ENCODE measurements around the gene PAX2. TPM values are rescaled to one million over a fixed set of nuclear protein-coding genes. Genes with fewer than 3 reads are reported as not detected.

The PAX2 gene
- total RNA-seq, 4 donors from 2014 or later = not detected

- 10 to 11% methylated on average over 9 of the region's 9 CpGs for WGBS, 2 donors
- no peak overlapping the region for H3K27ac ChIP-seq
- H3K27me3 ChIP-seq = peaks cover 77% of the 10 kb centered on the region
- no peak overlapping the region for H3K4me3 ChIP-seq (replicated peaks in 1 of 3)
- TF ChIP-seq, protein P1, sequence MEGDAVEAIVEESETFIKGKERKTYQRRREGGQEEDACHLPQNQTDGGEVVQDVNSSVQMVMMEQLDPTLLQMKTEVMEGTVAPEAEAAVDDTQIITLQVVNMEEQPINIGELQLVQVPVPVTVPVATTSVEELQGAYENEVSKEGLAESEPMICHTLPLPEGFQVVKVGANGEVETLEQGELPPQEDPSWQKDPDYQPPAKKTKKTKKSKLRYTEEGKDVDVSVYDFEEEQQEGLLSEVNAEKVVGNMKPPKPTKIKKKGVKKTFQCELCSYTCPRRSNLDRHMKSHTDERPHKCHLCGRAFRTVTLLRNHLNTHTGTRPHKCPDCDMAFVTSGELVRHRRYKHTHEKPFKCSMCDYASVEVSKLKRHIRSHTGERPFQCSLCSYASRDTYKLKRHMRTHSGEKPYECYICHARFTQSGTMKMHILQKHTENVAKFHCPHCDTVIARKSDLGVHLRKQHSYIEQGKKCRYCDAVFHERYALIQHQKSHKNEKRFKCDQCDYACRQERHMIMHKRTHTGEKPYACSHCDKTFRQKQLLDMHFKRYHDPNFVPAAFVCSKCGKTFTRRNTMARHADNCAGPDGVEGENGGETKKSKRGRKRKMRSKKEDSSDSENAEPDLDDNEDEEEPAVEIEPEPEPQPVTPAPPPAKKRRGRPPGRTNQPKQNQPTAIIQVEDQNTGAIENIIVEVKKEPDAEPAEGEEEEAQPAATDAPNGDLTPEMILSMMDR (IDR thresholded peaks at IDR 0.05) = no peak
- no peak for TF ChIP-seq POLR2A (IDR thresholded peaks at IDR 0.05)
- DNase-seq = no peak
- H3K9me3 ChIP-seq = no peaks in the 10 kb centered on the region
- intact Hi-C loops (cut with DNase I) = no loop called here
- H3K36me3 ChIP-seq = no peaks in the 10 kb centered on the region
- peaks cover 38 to 53% of the 10 kb centered on the region in 2 donors for H3K4me1 ChIP-seq
Measured at GRCh38 chr10:100746784-100747455, 1.5 kb downstream of the PAX2 start.

DNA sequence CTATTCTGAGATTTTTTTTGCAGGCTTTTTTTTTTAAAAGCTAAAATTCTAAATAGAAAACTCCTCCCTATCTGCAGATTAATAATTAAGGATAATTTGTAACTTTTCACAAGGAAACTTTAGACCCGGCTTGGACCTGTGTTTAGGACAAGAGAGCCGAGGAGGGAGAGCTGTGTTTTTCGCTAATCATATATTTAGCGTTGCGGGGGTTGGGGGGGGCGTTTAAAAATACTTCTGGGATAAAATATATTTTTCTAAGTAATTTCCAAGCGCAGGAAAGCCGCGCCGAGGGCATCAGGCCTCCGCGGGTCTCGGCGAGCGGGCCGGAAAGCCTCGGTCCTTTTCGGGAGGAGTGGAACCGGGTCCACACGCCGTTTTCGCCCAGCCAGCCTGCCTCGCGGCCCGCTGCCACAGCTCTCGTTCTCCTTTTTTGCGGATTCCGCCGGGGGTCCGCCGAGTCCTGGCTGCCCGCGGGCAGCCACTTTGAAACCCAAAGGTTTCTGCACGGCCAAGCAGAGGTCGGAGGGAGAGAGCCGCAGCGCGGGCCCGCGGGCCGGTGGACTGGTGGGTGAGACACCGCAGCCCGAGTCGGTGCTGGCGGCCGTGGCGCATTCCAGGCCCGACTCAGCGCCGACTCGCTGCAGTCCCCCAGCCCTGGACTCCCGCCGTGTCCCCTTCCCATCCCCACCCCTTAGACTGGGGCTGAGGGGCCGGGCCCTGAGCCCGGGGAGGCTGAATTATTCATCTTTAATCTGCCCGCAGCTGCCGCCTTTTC, 2.3 kb downstream of the PAX2 start:
- no peak for DNase-seq
- Histone ChIP-seq H3K9me3 (no peaks in the 10 kb centered on the region), H3K27me3 (peaks cover 71% of the 10 kb centered on the region), H3K4me1 (peaks cover 38 to 46% of the 10 kb centered on the region in 2 donors), H3K4me3 (replicated peaks in 1 of 3) (no peak overlapping the region), H3K36me3 (no peaks in the 10 kb centered on the region), H3K27ac (no peak overlapping the region)
- 5 to 10% methylated on average over 25 to 30 of the region's 57 CpGs for WGBS, 2 donors
- intact Hi-C loops (cut with DNase I) = no loop called here
- TF ChIP-seq, protein P1 (IDR thresholded peaks at IDR 0.05) = no peak
- TF ChIP-seq POLR2A (IDR thresholded peaks at IDR 0.05) = no peak

DNA sequence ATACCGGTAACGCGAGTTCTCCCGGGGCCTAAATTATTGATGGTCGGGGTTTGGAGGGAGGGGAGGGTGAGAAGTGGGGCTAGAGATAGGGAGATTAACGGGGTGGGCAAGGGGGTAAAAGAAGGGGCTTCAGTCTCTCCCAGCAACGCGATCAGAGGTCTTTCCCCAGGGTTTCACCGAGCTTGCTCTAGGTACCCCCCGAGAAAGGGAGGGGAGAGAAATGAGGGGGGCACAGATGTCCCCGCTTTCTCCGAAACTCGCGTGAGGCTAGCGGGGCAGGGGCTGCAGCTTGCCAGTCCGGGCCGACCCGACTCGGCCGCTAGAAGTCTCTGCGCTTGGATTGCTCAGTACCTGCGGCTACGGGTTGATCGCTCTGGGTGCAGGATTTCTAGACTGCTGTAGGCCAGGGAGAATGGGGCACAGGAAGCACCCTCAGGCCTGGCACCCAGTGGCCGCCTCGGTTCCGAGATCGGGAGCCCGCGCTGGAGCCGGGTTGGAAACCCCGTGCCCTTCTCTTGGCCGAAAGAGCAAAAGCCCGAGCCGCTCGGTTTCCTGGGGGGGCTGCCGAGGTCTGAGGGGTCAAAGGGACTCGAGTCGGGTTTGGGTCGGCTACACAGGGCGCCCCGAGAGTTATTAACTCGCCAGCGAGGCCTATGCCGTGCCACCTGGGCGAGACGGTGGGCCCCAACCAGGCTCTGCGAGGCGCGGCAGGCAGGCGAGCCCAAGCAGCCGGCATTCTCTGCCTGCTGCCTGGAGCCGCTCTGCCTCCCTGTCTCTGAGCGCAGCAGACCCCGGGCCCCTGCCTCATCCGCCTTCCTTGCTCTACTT, 3.1 kb downstream of the PAX2 start:
- 4 to 5% methylated on average over 37 to 52 of the region's 56 CpGs for WGBS, 2 donors
- Histone ChIP-seq H3K9me3 (no peaks in the 10 kb centered on the region), H3K27me3 (peaks cover 68% of the 10 kb centered on the region), H3K4me1 (peaks cover 38 to 46% of the 10 kb centered on the region in 2 donors), H3K36me3 (no peaks in the 10 kb centered on the region), H3K4me3 (replicated peaks in 1 of 3) (no peak overlapping the region), H3K27ac (no peak overlapping the region)
- intact Hi-C loops (cut with DNase I) = no loop called here
- TF ChIP-seq POLR2A (IDR thresholded peaks at IDR 0.05) = no peak
- TF ChIP-seq, protein P1 (IDR thresholded peaks at IDR 0.05) = no peak
- no peak for DNase-seq

- Histone ChIP-seq H3K4me1 (peaks cover 38 to 44% of the 10 kb centered on the region in 2 donors), H3K4me3 (replicated peaks in 1 of 3) (no peak overlapping the region), H3K36me3 (no peaks in the 10 kb centered on the region), H3K27ac (no peak overlapping the region), H3K9me3 (no peaks in the 10 kb centered on the region), H3K27me3 (peaks cover 63% of the 10 kb centered on the region)
- no peak for TF ChIP-seq POLR2A (IDR thresholded peaks at IDR 0.05)
- TF ChIP-seq, protein P1 (IDR thresholded peaks at IDR 0.05) = no peak
- intact Hi-C loops (cut with DNase I) = no loop called here
- 2 to 7% methylated on average over 8 of the region's 8 CpGs for WGBS, 2 donors
- DNase-seq = no peak
Measured at GRCh38 chr10:100749059-100749308, 3.6 kb downstream of the PAX2 start.
